Measurements from ENCODE around the gene MRPL32. TPM values are rescaled to one million over a fixed set of nuclear protein-coding genes. Genes with fewer than 3 reads are reported as not detected.

MRPL32 gene
- total RNA-seq, 3 donors from 2014 or later: 49.0 to 57.7 (median 51.1) TPM

DNA sequence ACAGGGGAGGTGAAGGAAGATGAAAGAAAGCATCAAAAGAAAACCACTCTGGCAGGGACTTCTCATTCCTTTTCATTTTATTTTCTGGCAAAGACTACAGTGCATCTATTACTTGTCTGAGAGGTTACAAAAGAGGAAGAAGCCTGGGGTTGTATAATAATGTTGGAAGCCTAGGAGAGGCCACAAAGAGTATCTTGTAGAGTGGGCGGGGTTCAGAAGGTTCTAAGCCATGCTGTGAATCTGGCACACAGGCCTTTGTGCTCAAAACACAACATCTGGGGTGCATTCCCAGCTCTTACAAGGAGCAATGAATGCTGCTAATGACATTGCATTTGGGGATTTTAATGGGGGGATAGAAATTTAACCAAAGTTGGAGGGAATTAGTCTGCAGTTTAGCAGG lies 49.4 kb downstream of the MRPL32 start:
- H3K9me3 ChIP-seq: peaks cover 3 to 9% of the 10 kb centered on the region in 2 donors
- no peak overlapping the region for H3K27ac ChIP-seq
- TF ChIP-seq, protein P1, sequence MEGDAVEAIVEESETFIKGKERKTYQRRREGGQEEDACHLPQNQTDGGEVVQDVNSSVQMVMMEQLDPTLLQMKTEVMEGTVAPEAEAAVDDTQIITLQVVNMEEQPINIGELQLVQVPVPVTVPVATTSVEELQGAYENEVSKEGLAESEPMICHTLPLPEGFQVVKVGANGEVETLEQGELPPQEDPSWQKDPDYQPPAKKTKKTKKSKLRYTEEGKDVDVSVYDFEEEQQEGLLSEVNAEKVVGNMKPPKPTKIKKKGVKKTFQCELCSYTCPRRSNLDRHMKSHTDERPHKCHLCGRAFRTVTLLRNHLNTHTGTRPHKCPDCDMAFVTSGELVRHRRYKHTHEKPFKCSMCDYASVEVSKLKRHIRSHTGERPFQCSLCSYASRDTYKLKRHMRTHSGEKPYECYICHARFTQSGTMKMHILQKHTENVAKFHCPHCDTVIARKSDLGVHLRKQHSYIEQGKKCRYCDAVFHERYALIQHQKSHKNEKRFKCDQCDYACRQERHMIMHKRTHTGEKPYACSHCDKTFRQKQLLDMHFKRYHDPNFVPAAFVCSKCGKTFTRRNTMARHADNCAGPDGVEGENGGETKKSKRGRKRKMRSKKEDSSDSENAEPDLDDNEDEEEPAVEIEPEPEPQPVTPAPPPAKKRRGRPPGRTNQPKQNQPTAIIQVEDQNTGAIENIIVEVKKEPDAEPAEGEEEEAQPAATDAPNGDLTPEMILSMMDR (IDR thresholded peaks at IDR 0.05): no peak
- TF ChIP-seq POLR2AphosphoS5 (IDR thresholded peaks at IDR 0.05) (no peak), POLR2A (IDR thresholded peaks at IDR 0.05) (no peak)
- no peaks in the 10 kb centered on the region for H3K27me3 ChIP-seq
- no peaks in the 10 kb centered on the region for H3K36me3 ChIP-seq
- no peaks in the 10 kb centered on the region for H3K4me1 ChIP-seq
- intact Hi-C loops (cut with DNase I; ENCODE audit: low total_unique reads): no loop called here
- H3K4me3 ChIP-seq: no peak overlapping the region
- DNase-seq (ENCODE audit: low spot score in 2 of 2): no peak

DNA sequence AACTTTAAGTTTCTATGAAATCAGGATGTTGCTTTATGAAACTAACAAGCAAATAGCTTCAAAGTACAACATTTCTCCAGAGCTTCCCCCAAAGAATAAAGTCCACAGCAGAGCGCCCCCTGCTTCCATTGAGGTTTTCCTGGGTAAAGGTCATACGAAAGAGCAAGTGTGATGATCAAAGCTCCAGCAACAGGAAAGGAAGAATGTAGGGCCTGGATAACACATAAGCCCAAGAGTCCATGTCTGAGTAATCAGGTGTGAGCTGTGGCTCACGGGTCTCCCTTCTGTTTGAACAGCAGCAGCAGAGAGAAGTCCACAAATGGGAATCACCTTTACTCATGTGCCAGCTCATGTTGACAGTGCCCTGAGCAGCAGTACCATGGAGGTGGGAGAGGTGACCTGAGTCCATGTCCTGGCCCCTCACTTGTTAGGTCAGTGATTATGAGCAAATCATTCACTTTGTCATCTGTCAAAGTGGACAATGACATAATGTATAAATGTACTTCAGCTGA lies 50.5 kb downstream of the MRPL32 start:
- Histone ChIP-seq H3K4me1 (no peaks in the 10 kb centered on the region), H3K9me3 (peaks cover 3 to 9% of the 10 kb centered on the region in 2 donors)
- intact Hi-C loops (cut with DNase I; ENCODE audit: low total_unique reads): no loop called here

DNA sequence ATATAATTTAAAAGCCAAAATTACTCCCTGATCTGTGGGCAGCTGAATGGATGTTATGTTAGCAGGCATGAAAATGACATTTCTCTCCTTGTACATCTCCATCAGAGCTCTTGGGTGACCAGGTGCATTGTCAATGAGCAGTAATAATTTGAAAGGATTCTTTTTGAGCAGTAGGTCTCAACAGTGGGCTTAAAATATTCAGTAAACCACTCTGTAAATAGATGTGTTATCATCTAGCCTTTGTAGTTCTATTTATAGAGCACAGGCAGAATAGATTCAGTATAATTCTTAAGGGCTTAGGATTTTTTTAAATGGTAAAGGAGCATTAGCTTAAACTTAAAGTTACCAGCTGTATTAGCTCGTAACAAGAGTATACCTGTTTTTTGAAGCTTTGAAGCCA lies 52.0 kb downstream of the MRPL32 start:
- H3K36me3 ChIP-seq: no peaks in the 10 kb centered on the region
- DNase-seq (ENCODE audit: low spot score in 2 of 2): no peak
- H3K27ac ChIP-seq: no peak overlapping the region
- TF ChIP-seq POLR2AphosphoS5 (IDR thresholded peaks at IDR 0.05): no peak
- TF ChIP-seq POLR2A (IDR thresholded peaks at IDR 0.05): no peak
- TF ChIP-seq, protein P1 (IDR thresholded peaks at IDR 0.05): no peak
- intact Hi-C loops (cut with DNase I; ENCODE audit: low total_unique reads): no loop called here
- H3K4me1 ChIP-seq: no peaks in the 10 kb centered on the region
- H3K4me3 ChIP-seq: no peak overlapping the region
- H3K9me3 ChIP-seq: peaks cover 3 to 9% of the 10 kb centered on the region in 2 donors
- no peaks in the 10 kb centered on the region for H3K27me3 ChIP-seq

More for the DNA sequence above, 50.5 kb downstream of the MRPL32 start:
- Histone ChIP-seq H3K36me3 (no peaks in the 10 kb centered on the region), H3K27ac (no peak overlapping the region), H3K4me3 (no peak overlapping the region), H3K27me3 (no peaks in the 10 kb centered on the region)
- no peak for DNase-seq (ENCODE audit: low spot score in 2 of 2)
- TF ChIP-seq POLR2A (IDR thresholded peaks at IDR 0.05) (no peak), POLR2AphosphoS5 (IDR thresholded peaks at IDR 0.05) (no peak)
- TF ChIP-seq, protein P1 (IDR thresholded peaks at IDR 0.05): no peak

DNA sequence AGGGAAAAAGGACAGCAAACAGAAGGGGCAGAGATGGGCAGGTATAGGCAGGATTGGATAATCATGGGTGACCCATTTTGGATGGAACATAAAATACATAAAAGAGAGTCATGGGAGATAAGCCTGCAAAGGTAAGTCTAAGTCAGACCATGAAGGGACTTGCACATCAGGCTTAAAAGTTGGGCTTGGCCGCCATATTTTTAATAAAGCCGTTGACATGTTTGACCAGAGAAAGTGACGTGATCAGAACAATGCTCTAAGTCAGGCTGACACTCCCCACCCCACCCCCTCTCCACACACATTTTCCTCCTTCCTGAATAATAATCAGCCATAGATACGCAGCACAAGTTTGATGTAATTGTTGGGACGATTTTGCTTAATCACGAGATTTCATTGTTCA lies 54.0 kb downstream of the MRPL32 start:
- H3K4me1 ChIP-seq: no peaks in the 10 kb centered on the region
- no peaks in the 10 kb centered on the region for H3K27me3 ChIP-seq
- intact Hi-C loops (cut with DNase I; ENCODE audit: low total_unique reads): no loop called here
- no peak overlapping the region for H3K4me3 ChIP-seq
- no peak overlapping the region for H3K27ac ChIP-seq
- TF ChIP-seq POLR2AphosphoS5 (IDR thresholded peaks at IDR 0.05): no peak
- TF ChIP-seq, protein P1 (IDR thresholded peaks at IDR 0.05): no peak
- no peak for TF ChIP-seq POLR2A (IDR thresholded peaks at IDR 0.05)
- H3K36me3 ChIP-seq: no peaks in the 10 kb centered on the region
- DNase-seq (ENCODE audit: low spot score in 2 of 2): no peak
- H3K9me3 ChIP-seq: peaks cover 3 to 9% of the 10 kb centered on the region in 2 donors

DNA sequence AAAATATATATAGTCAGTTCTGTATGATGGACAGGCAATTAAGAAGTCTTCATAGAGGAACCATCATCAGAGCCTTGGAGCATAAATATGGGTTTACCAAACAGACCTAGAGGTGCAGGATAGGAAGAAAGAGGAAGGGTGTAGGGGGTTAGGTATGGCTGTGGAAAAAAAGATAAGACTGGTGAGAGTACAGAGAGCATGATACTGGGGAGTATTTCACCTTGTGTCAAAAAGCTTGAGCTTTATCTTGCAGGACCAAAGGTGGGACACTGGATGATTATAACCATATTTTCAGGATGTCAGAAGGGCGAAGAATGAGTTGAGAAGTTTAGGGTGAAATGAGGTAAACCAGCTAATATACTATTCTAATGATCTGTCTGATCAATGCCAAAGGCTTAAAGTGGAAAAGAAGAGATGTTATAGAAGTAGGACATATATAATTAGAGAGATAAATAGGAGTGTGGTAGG lies 54.6 kb downstream of the MRPL32 start:
- Histone ChIP-seq H3K27me3 (no peaks in the 10 kb centered on the region), H3K4me3 (no peak overlapping the region), H3K36me3 (no peaks in the 10 kb centered on the region), H3K4me1 (no peaks in the 10 kb centered on the region), H3K27ac (no peak overlapping the region), H3K9me3 (peaks cover 3 to 9% of the 10 kb centered on the region in 2 donors)
- intact Hi-C loops (cut with DNase I; ENCODE audit: low total_unique reads): no loop called here
- no peak for DNase-seq (ENCODE audit: low spot score in 2 of 2)
- TF ChIP-seq POLR2AphosphoS5 (IDR thresholded peaks at IDR 0.05) (no peak), POLR2A (IDR thresholded peaks at IDR 0.05) (no peak)
- TF ChIP-seq, protein P1 (IDR thresholded peaks at IDR 0.05): no peak

Other genes starting within 250 kb of the MRPL32 start
- gene C7orf25, start 20.3 kb upstream of the MRPL32 start, total RNA-seq: 10 to 100 TPM; 10.9 to 13.6 (median 11.8) TPM
- 10 to 100 TPM; 52.1 to 69.9 (median 60.2) TPM for gene PSMA2, start 202 bp upstream of the MRPL32 start, total RNA-seq
- gene HECW1, start 180.3 kb downstream of the MRPL32 start, total RNA-seq: 1 to 10 TPM in 1 of 3 donors, under 1 TPM in 2; 0.48 to 1.9 (median 0.66) TPM

Measured in breast epithelium (tissue), 4 donors.